WI38 (cell line): ENCODE measurements around the gene ZDHHC3.

Experiments used
- H3K4me3 ChIP-seq: 2 replicates; pipeline ENCODE4 v1.5.1; 2011; ENCODE audit warnings: low read depth, mild to moderate bottlenecking, control low read depth, low read length
- TF ChIP-seq, protein P1 (sequence below): IDR thresholded peaks from 2 replicates; pipeline ENCODE4 v1.5.1; 2012; ENCODE audit warnings: low read depth, mild to moderate bottlenecking, control low read depth, low read length

The ZDHHC3 gene

DNA sequence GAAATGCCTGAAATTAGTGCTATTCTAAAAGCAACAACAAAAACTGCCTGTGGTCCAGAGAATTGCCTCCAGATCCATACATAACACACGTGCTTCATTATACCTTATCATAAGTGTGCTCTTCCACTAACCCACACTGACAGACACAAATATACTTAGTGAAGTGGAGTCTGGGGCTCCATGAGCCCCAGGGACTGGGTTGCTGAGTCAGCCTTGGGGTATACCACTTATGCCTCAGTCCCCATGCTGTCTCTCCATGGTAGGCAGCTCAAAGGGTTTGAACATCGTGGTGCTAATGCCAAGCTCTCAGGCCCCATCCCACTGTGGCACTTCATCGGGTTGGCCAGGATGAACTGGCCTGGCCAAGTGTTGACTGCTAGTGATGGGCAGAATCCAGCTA lies 10.8 kb downstream of the ZDHHC3 start:
- TF ChIP-seq, protein P1, sequence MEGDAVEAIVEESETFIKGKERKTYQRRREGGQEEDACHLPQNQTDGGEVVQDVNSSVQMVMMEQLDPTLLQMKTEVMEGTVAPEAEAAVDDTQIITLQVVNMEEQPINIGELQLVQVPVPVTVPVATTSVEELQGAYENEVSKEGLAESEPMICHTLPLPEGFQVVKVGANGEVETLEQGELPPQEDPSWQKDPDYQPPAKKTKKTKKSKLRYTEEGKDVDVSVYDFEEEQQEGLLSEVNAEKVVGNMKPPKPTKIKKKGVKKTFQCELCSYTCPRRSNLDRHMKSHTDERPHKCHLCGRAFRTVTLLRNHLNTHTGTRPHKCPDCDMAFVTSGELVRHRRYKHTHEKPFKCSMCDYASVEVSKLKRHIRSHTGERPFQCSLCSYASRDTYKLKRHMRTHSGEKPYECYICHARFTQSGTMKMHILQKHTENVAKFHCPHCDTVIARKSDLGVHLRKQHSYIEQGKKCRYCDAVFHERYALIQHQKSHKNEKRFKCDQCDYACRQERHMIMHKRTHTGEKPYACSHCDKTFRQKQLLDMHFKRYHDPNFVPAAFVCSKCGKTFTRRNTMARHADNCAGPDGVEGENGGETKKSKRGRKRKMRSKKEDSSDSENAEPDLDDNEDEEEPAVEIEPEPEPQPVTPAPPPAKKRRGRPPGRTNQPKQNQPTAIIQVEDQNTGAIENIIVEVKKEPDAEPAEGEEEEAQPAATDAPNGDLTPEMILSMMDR: no peak
- H3K4me3 ChIP-seq: no peak overlapping the region

DNA sequence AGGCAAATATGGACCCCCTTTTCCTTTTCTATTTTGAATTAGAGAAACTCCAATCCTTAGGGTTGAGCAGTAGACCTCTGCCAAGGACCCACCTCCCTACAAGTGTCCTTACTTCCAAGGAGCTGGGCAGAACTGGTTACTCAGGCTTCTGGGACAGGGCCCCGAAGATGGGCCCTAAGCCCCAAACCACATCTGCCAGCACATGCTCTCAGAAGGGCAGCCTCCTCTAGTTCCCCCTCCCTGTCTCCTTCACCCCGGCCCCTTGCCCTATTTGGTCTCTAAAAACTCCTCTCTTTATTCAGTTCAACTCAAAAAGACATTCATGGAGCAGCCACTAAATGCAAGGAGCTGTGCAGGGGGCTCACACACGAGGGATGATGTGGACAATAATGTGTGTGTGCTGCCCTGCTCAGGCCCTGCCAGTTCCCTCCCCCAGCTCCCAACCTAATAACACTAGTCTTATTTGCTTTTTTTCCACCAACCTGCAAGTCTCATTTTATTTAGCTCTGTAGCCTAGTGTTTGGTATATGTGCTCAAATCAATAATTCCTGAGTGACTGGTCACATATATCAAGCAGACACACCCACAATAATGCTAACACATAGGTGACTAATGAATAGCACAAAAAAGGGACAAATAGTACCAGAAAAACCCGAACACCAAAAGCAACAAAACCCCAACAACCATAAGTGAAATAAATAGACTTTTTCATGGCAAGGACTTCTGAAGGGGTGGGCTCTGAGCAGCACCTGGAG lies 12.2 kb downstream of the ZDHHC3 start:
- no peak overlapping the region for H3K4me3 ChIP-seq
- TF ChIP-seq, protein P1: no peak

DNA sequence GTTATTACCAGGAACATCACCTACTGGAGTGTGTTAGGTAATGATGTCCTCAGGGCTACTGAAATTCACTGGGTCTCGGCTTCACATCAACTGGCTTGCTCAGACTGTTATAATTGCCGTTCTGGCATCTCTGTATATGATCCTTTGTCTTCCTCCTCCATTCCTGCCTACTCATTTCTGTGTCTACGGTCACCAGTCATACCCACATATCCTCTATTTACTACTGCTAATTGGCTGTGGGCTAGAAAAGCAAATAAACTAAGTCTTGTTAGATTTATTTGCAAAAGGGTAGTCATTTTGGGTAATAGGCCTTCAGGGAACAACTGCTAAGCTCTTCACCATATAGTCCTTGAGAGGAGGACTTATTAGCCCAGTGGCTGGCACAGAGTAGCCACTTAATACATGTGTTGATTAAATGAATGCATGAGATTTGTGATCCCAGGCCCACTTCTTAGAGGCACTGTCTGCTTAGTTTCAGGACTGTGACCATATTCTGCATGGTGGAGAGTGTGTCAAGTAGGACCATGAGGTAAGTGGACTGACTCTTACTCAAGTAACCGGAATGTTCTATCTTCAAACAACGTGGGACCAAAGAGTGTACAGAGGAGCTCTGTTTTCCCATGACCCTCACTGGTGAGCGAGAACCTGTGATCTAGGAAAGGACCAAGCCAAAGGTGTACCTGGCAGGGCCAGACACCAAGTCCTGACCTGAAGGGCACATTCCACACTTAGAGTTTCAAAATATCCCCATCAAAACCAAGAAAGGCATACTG lies 13.2 kb downstream of the ZDHHC3 start:
- TF ChIP-seq, protein P1: no peak
- no peak overlapping the region for H3K4me3 ChIP-seq

DNA sequence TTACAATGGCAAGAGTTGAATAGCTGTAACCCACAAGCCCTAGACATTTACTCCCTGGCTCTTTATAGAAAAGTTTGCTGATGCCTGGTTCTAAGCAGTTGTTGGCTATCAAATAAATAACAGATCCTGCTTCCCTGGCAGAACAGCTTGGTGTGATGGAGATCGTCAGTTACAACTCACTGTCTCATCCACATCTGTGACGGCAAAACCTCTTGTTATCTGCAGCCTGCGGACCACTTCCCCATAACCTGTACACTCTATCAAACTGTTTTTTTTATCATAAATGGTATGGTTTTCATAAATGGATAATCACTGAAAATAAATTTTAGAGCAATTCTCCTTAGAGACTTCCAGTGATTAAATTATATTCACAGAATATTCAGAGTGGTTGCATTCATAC lies 14.1 kb downstream of the ZDHHC3 start:
- TF ChIP-seq, protein P1: no peak
- H3K4me3 ChIP-seq: no peak overlapping the region

DNA sequence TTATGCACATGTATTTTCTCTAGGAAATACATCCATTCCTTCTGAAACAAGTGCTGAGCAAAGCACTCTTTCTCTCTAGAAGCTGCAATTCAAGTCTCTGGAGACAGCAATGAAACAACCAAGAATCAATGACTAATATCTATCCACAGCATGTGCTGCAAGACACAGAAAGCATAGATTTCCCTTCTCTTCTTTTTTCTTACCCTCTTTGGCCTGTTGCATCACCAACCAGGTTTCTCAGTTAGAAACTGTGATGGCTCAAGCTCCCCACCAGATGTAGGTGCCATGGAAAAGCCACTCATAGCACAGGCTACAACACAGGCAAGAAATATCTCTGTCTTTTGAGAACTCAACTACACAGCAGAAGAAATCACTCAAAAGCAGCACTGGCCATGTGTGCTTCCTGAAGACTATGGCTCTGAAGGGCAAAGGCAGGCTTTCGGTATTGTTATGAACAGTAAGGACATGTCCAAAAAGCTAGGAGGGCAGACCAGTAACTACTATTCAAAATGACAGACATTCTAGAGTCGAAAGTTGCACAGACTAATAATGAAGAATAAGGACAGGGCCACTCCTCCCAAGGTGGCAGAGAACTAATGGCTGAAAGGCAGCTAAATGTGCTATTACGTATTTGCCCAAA lies 15.5 kb downstream of the ZDHHC3 start:
- no peak overlapping the region for H3K4me3 ChIP-seq
- TF ChIP-seq, protein P1: no peak

DNA sequence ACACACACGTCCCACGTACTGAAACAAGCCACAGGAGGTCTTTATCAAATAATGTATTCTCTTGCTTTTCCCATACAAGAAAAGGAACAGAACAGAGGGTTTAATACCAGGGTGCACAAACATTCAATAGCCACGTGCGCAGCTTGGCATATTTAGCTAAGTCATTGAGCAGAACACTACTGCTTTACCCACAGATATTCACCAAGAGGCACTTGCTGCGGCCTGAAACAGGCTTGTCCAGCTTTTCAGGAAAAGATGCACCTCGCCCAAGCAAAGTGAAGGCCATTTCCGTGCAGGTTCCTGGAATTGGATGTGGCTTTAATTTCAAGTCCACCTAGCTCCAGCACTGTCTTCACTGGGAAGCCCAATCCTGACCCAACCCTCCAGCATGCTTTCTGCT lies 17.6 kb downstream of the ZDHHC3 start:
- no peak overlapping the region for H3K4me3 ChIP-seq
- TF ChIP-seq, protein P1: no peak

DNA sequence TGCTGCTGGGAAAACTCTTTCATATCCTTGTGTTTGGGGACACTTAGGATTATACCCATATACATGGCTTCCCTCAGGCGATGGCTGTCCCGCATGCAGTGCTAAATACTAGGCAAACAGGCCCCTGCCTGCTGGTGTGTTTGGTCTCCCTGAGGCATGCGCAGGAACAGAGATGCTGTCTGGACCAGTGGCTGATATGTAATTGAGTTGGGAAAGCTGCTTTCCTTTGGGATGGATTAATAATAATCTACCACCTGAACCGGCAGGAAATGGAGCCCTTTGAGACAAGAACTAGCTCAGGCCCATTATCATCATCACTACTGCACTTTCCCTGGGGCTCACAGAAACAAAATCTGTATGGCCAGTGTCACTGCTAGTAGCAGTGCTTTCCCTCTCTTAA lies 18.0 kb downstream of the ZDHHC3 start:
- TF ChIP-seq, protein P1: no peak
- no peak overlapping the region for H3K4me3 ChIP-seq
